B cell (primary cell): Measurements from ENCODE around the gene ACBD3. TPM values are rescaled to one million over a fixed set of nuclear protein-coding genes. Genes with fewer than 3 reads are reported as not detected.

Experiments
- ATAC-seq: fragments of 200-7000 bp; cut with Tn5 transposase; one replicate; pipeline ENCODE4 v1.10.0; 2021; ENCODE audit warnings: low read depth, mild to moderate bottlenecking, moderate number of reproducible peaks, moderate library complexity
- CTCF ChIA-PET: fragments of 350-600 bp; sonication (Branson Sonifier 250); formaldehyde crosslinking; loops from one replicate; lab custom pipeline; 2021; ENCODE audit warnings: antibody characterized with exemption, inconsistent platforms; lab: Charles Lee
- POLR2A ChIA-PET: fragments of 350-600 bp; sonication (Branson Sonifier 250); formaldehyde crosslinking; loops from one replicate; lab custom pipeline; 2021; ENCODE audit warnings: antibody characterized with exemption; lab: Charles Lee
- DNase-seq: peaks from one replicate; pipeline ENCODE4 v3.0.0; 2013
- H2AFZ ChIP-seq: 2 replicates; pipeline ENCODE4 v1.6.1; 2012; ENCODE audit warnings: mild to moderate bottlenecking, low read depth, low read length; ENCODE audit not compliant: insufficient read depth, poor library complexity, severe bottlenecking
- H3K27ac ChIP-seq, 2 donors: 1 replicate in 1 of 2; 2 replicates in 1 of 2; pipeline ENCODE4 v1.5.1; 2012 to 2013; ENCODE audit warnings: low read length in 2 of 2, mild to moderate bottlenecking in 2 of 2, moderate library complexity in 1 of 2
- H3K27me3 ChIP-seq, 4 experiments: fragments of 200-600 bp in 1 of 4; sonication (generic) in 1 of 4; replicated peaks in 1 of 4; 1 replicate in 2 of 4; 2 replicates in 2 of 4; pipeline versions ENCODE4 v1.6.1 to v1.7.0; 2013 to 2016; ENCODE audit warnings: low read length in 3 of 4, mild to moderate bottlenecking in 2 of 4, mixed read lengths in 1 of 4, moderate library complexity in 1 of 4; ENCODE audit not compliant: insufficient read depth in 4 of 4, control insufficient read depth in 3 of 4; ENCODE audit errors: control extremely low read depth in 1 of 4
- H3K36me3 ChIP-seq, 2 experiments: replicated peaks in 1 of 2; 1 replicate in 1 of 2; 2 replicates in 1 of 2; pipeline versions ENCODE4 v1.6.1 to v1.7.1; 2013; ENCODE audit warnings: low read length in 1 of 2; ENCODE audit not compliant: insufficient read depth in 2 of 2, control insufficient read depth in 1 of 2; ENCODE audit errors: control extremely low read depth in 1 of 2, extremely low read depth in 1 of 2
- H3K4me1 ChIP-seq, 2 donors: fragments of 200-600 bp in 1 of 2; sonication (generic) in 1 of 2; 1 replicate in 1 of 2; 2 replicates in 1 of 2; pipeline versions ENCODE4 v1.5.1 to v1.6.1; 2013 to 2017; ENCODE audit warnings: low read length in 2 of 2; ENCODE audit not compliant: control insufficient read depth in 2 of 2, insufficient read depth in 2 of 2
- H3K4me2 ChIP-seq: replicated peaks from 2 replicates; pipeline ENCODE3; 2012; ENCODE audit warnings: mild to moderate bottlenecking, low read depth, low read length; ENCODE audit not compliant: poor library complexity, severe bottlenecking
- H3K4me3 ChIP-seq, 5 experiments: fragments of 200-600 bp in 1 of 5; sonication (generic) in 1 of 5; 1 replicate in 3 of 5; 2 replicates in 2 of 5; pipeline versions ENCODE4 v1.5.1 to v1.7.0; 2011 to 2016; ENCODE audit warnings: low read length in 4 of 5, mild to moderate bottlenecking in 4 of 5, low read depth in 2 of 5, control low read depth in 1 of 5, moderate library complexity in 1 of 5; ENCODE audit not compliant: insufficient read depth in 1 of 5; ENCODE audit errors: control extremely low read depth in 1 of 5, extremely low read depth in 1 of 5
- H3K79me2 ChIP-seq: fragments of 200-600 bp; sonication (generic); one replicate; pipeline ENCODE4 v1.6.0; 2016; ENCODE audit warnings: low read length; ENCODE audit not compliant: control insufficient read depth, insufficient read depth
- H3K9ac ChIP-seq: fragments of 200-600 bp; sonication (generic); 2 replicates; pipeline ENCODE4 v1.6.1; 2017; ENCODE audit warnings: mild to moderate bottlenecking, low read length, moderate library complexity
- H3K9me3 ChIP-seq, 3 donors: one replicate each; pipeline versions ENCODE4 v1.6.1 to v1.7.1; 2013; ENCODE audit warnings: low read length in 2 of 3; ENCODE audit not compliant: control insufficient read depth in 2 of 3, insufficient read depth in 1 of 3; ENCODE audit errors: control extremely low read depth in 1 of 3
- H4K20me1 ChIP-seq: 2 replicates; pipeline ENCODE4 v1.6.0; 2012; ENCODE audit warnings: mild to moderate bottlenecking, low read length; ENCODE audit not compliant: insufficient read depth, control insufficient read depth, poor library complexity, severe bottlenecking
- H3K27ac Mint-ChIP-seq: one replicate; pipeline ENCODE4 v1.8.0; 2021; ENCODE audit warnings: mixed read lengths
- H3K27me3 Mint-ChIP-seq: one replicate; pipeline ENCODE4 v1.8.0; 2021; ENCODE audit warnings: mixed read lengths
- H3K4me1 Mint-ChIP-seq: one replicate; pipeline ENCODE4 v1.8.0; 2021; ENCODE audit warnings: mixed read lengths
- H3K4me3 Mint-ChIP-seq: one replicate; pipeline ENCODE4 v1.8.0; 2021; ENCODE audit warnings: mixed read lengths
- H3K9me3 Mint-ChIP-seq: one replicate; pipeline ENCODE4 v1.8.0; 2022; ENCODE audit warnings: mixed read lengths; ENCODE audit not compliant: insufficient read depth
- CTCF ChIP-seq: fragments of 200-600 bp; IDR thresholded peaks from one replicate; pipeline ENCODE4 v1.8.0; 2022; ENCODE audit warnings: antibody characterized with exemption, mild to moderate bottlenecking
- EZH2 ChIP-seq: IDR thresholded peaks from 2 replicates; pipeline ENCODE4 v1.6.1; 2012; ENCODE audit warnings: borderline replicate concordance, low read depth, mild to moderate bottlenecking, moderate library complexity, low read length; ENCODE audit not compliant: insufficient read depth, poor library complexity, severe bottlenecking
- WGBS: methylation state at CpG from one replicate; pipeline ENCODE4 v1.1.5; 2013; ENCODE audit warnings: missing lambda C conversion rate; ENCODE audit not compliant: insufficient coverage; 5-methylcytosine and 5-hydroxymethylcytosine counted together
- intact Hi-C: fragments of 100-400 bp; cut with micrococcal nuclease; formaldehyde crosslinking; loops from one replicate; pipeline ENCODE4 v1.10.0; 2022
- polyA plus RNA-seq: library from polyadenylated mRNA; depleted of rRNA; stranded (reverse); fragments of >200 nt; gene quantifications from 2 replicates; pipeline ENCODE4 v1.2.3, GENCODE V29; 2012
- total RNA-seq, 2 donors: library from RNA; stranded (reverse); fragments of 120-200 nt in 1 of 2; gene quantifications; 1 replicate in 1 of 2; 2 replicates in 1 of 2; pipeline versions ENCODE4 v1.2.3 to v1.2.4, GENCODE V29; 2013 to 2022

ACBD3 gene
- total and polyA plus RNA-seq, 2 donors (not counting 1 experiment from before 2014, with no cell fraction given) = 16.2 to 60.6 TPM

- Histone ChIP-seq H4K20me1 (no peaks in the 10 kb centered on the region), H3K9ac (no peak overlapping the region), H3K79me2 (no peaks in the 10 kb centered on the region), H3K4me3 (no peak overlapping the region), H3K4me2 (no peak overlapping the region), H3K27ac (no peak overlapping the region), H3K27me3 (no peaks in the 10 kb centered on the region), H3K36me3 (no peaks in the 10 kb centered on the region), H3K4me1 (peaks cover 8 to 11% of the 10 kb centered on the region in 2 donors), H2AFZ (no peak overlapping the region), H3K9me3 (no peaks in the 10 kb centered on the region)
- Mint-ChIP-seq H3K4me1 (peaks cover 7% of the 10 kb centered on the region), H3K27me3 (no peaks in the 10 kb centered on the region), H3K9me3 (no peaks in the 10 kb centered on the region), H3K27ac (no peak overlapping the region), H3K4me3 (no peak overlapping the region)
- TF ChIP-seq CTCF (no peak), EZH2 (no peak)
- POLR2A ChIA-PET = no interaction called here
- CTCF ChIA-PET = interaction anchor here (1.4 to 1.9 kb wide), 2 partner anchors 13 to 85 kb away, joined by 4 to 5 read pairs; no protein-coding TSS in a partner anchor
- DNase-seq (no peak), ATAC-seq (no peak)
- 88% methylated on average over 7 of the region's 7 CpGs for WGBS
- intact Hi-C loops = no loop called here
Measured at GRCh38 chr1:226210571-226211176, 24.1 kb upstream of the ACBD3 start.

- H3K4me3 Mint-ChIP-seq = no peak overlapping the region
- H3K27ac Mint-ChIP-seq = no peak overlapping the region
- H3K27ac ChIP-seq = no peak overlapping the region
- H3K79me2 ChIP-seq = no peaks in the 10 kb centered on the region
- H4K20me1 ChIP-seq = no peaks in the 10 kb centered on the region
- TF ChIP-seq CTCF (no peak), EZH2 (no peak)
- H3K27me3 Mint-ChIP-seq = no peaks in the 10 kb centered on the region
- H3K4me3 ChIP-seq = no peak overlapping the region
- H3K4me1 Mint-ChIP-seq = no peaks in the 10 kb centered on the region
- no peak for DNase-seq
- no peak for ATAC-seq
- no peaks in the 10 kb centered on the region for H3K27me3 ChIP-seq
- H3K9me3 Mint-ChIP-seq = no peaks in the 10 kb centered on the region
- no peak overlapping the region for H3K4me2 ChIP-seq
- no peak overlapping the region for H2AFZ ChIP-seq
- H3K9ac ChIP-seq = no peak overlapping the region
- no peaks in the 10 kb centered on the region for H3K9me3 ChIP-seq
- intact Hi-C loops = no loop called here
- no peaks in the 10 kb centered on the region for H3K36me3 ChIP-seq
- peaks cover under 1% of the 10 kb centered on the region in 2 donors for H3K4me1 ChIP-seq
- POLR2A ChIA-PET = no interaction called here
- 95% methylated on average over 15 of the region's 17 CpGs for WGBS
- CTCF ChIA-PET = interaction anchor here (0.5 to 1.9 kb wide), 2 partner anchors 12 to 47 kb away, joined by 5 read pairs; no protein-coding TSS in a partner anchor
Measured at GRCh38 chr1:226209307-226210059, 22.9 kb upstream of the ACBD3 start.
